Ascending aorta (tissue), 2 donors: ENCODE results near the gene FARS2. TPM values are rescaled to one million over a fixed set of nuclear protein-coding genes. Genes with fewer than 3 reads are reported as not detected.

Source experiments
- DNase-seq, 2 donors: peaks; one replicate each; pipeline ENCODE4 v3.0.0-alpha.2; 2019; ENCODE audit warnings: low spot score in 2 of 2
- H3K27ac ChIP-seq, 2 donors: fragments of 200-600 bp; sonication (generic); one replicate each; pipeline ENCODE4 v1.5.1; 2016 to 2017; ENCODE audit warnings: mild to moderate bottlenecking in 1 of 2
- H3K27me3 ChIP-seq: fragments of 200-600 bp; sonication (generic); one replicate; pipeline ENCODE4 v1.5.1; 2017
- H3K36me3 ChIP-seq, 2 donors: fragments of 200-600 bp; sonication (generic); one replicate each; pipeline ENCODE4 v1.5.1; 2016
- H3K4me1 ChIP-seq, 2 donors: fragments of 200-600 bp; sonication (generic); one replicate each; pipeline ENCODE4 v1.5.1; 2016 to 2017; ENCODE audit warnings: mild to moderate bottlenecking in 1 of 2
- H3K4me3 ChIP-seq, 2 donors: fragments of 200-600 bp; sonication (generic); one replicate each; pipeline ENCODE4 v1.5.1; 2016 to 2017; ENCODE audit warnings: mild to moderate bottlenecking in 1 of 2
- H3K9me3 ChIP-seq, 2 donors: fragments of 200-600 bp; sonication (generic); one replicate each; pipeline ENCODE4 v1.5.1; 2016
- CTCF ChIP-seq, 3 experiments: fragments of 200-600 bp in 2 of 3; fragments of 450-650 bp in 1 of 3; sonication (generic) in 2 of 3; IDR thresholded peaks; one replicate each; pipeline ENCODE4 v1.5.1; 2016 to 2019; ENCODE audit warnings: antibody characterized with exemption in 3 of 3, mild to moderate bottlenecking in 1 of 3, moderate library complexity in 1 of 3
- intact Hi-C: fragments of 100-400 bp; cut with DNase I; formaldehyde crosslinking; loops from one replicate; pipeline ENCODE4 v1.15.1; 2023
- total RNA-seq: library from RNA; depleted of rRNA; stranded (reverse); fragments of >200 nt; gene quantifications from one replicate; pipeline ENCODE4 v1.1.0, GENCODE V29; 2016

FARS2 gene
- total RNA-seq, 1 donor from 2014 or later = 17.6 TPM

GRCh38 chr6:5771759-5772390 is 510.6 kb downstream of the FARS2 start:
- no peak overlapping the region for H3K4me3 ChIP-seq
- no peak overlapping the region for H3K27ac ChIP-seq
- TF ChIP-seq CTCF (IDR thresholded peaks at IDR 0.05) = no peak
- no peaks in the 10 kb centered on the region for H3K36me3 ChIP-seq
- no peaks in the 10 kb centered on the region for H3K27me3 ChIP-seq
- H3K4me1 ChIP-seq = no peaks in the 10 kb centered on the region
- no peaks in the 10 kb centered on the region for H3K9me3 ChIP-seq
- intact Hi-C loops = no loop called here
- no peak for DNase-seq

GRCh38 chr6:5772408-5773120 is 511.3 kb downstream of the FARS2 start:
- TF ChIP-seq CTCF (IDR thresholded peaks at IDR 0.05) = no peak
- intact Hi-C loops = no loop called here
- no peak for DNase-seq

GRCh38 chr6:5776104-5776503 is 514.8 kb downstream of the FARS2 start:
- Histone ChIP-seq H3K27ac (no peak overlapping the region), H3K4me3 (no peak overlapping the region), H3K27me3 (no peaks in the 10 kb centered on the region), H3K4me1 (no peaks in the 10 kb centered on the region), H3K9me3 (no peaks in the 10 kb centered on the region), H3K36me3 (no peaks in the 10 kb centered on the region)
- DNase-seq = no peak
- intact Hi-C loops = no loop called here
- no peak for TF ChIP-seq CTCF (IDR thresholded peaks at IDR 0.05)

More at GRCh38 chr6:5772408-5773120, 511.3 kb downstream of the FARS2 start:
- Histone ChIP-seq H3K4me1 (no peaks in the 10 kb centered on the region), H3K27me3 (no peaks in the 10 kb centered on the region), H3K9me3 (no peaks in the 10 kb centered on the region), H3K36me3 (no peaks in the 10 kb centered on the region), H3K27ac (no peak overlapping the region), H3K4me3 (no peak overlapping the region)

GRCh38 chr6:5776706-5777390 is 515.5 kb downstream of the FARS2 start:
- Histone ChIP-seq H3K27ac (no peak overlapping the region), H3K4me3 (no peak overlapping the region), H3K27me3 (no peaks in the 10 kb centered on the region), H3K4me1 (no peaks in the 10 kb centered on the region), H3K36me3 (no peaks in the 10 kb centered on the region), H3K9me3 (no peaks in the 10 kb centered on the region)
- intact Hi-C loops = no loop called here
- DNase-seq = no peak
- no peak for TF ChIP-seq CTCF (IDR thresholded peaks at IDR 0.05)

GRCh38 chr6:5778317-5778857 is 517.1 kb downstream of the FARS2 start:
- Histone ChIP-seq H3K4me1 (no peaks in the 10 kb centered on the region), H3K27ac (no peak overlapping the region), H3K36me3 (no peaks in the 10 kb centered on the region), H3K9me3 (no peaks in the 10 kb centered on the region), H3K4me3 (no peak overlapping the region), H3K27me3 (no peaks in the 10 kb centered on the region)
- DNase-seq = no peak
- intact Hi-C loops = no loop called here
- no peak for TF ChIP-seq CTCF (IDR thresholded peaks at IDR 0.05)
